ENCODE measurements around the gene NDUFA9.

NDUFA9 gene

GRCh38 chr12:4648501-4649357 is at the start of gene NDUFA9, which contains the start of gene AKAP3:
Gene NDUFA9 (plus strand): TSS chr12:4649114. CDS start chr12:4649127, 13 bp downstream.
Gene AKAP3 (minus strand): TSS chr12:4649051. CDS start chr12:4638196, 10,855 bp downstream.
- peak; percentile 66 for DNase-seq (ENCODE audit: low read depth)

- no peak for DNase-seq (ENCODE audit: low read depth)
Measured at GRCh38 chr12:4603421-4603820, 45.5 kb upstream of the NDUFA9 start.

DNA sequence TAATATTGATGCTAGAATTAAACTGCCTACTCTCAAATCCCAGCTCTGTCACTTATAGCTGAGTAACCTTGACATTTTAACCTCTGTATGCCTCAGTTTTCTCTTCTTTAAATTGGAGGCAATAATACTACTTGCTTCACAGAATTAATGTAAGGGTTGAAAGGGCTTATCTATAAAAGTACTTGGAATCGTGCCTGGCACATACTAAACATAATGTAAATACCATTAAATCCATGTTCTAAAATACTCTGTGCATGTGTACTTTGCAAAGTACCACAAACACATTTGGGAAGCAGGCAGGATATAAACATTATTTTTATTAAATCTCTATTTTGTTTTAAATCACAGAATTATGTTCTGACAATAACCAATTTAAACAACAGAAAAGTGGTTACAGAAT is 45.0 kb upstream of the NDUFA9 start:
- no peak for DNase-seq (ENCODE audit: low read depth)

GRCh38 chr12:4604684-4605193 is 44.2 kb upstream of the NDUFA9 start:
- DNase-seq (ENCODE audit: low read depth), result peak; percentile 61

GRCh38 chr12:4607056-4607455 is 41.9 kb upstream of the NDUFA9 start:
- DNase-seq (ENCODE audit: low read depth), result no peak

DNA sequence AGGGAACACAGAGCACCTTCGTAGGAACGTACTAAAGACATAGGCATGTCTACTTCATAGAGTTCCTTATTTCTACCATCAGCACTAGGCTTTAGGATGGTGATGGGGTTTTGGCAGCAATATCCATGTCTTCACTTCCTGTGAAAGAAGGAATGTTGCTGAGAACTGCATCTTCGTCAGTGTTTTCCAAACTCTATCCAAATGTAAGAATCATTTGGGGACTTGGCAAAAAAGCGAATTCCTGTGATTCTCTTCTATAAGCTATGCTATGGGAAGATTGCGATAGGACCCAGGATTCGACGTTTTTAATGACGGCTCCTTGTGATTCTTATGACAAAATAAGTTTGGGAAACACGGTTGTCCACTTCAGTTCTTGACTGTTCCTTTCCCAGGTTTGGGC is 39.8 kb upstream of the NDUFA9 start:
- no peak for DNase-seq (ENCODE audit: low read depth)

GRCh38 chr12:4610481-4610880 is 38.4 kb upstream of the NDUFA9 start:
- no peak for DNase-seq (ENCODE audit: low read depth)

GRCh38 chr12:4615667-4616066 is 33.2 kb upstream of the NDUFA9 start:
- DNase-seq (ENCODE audit: low read depth), result no peak

DNA sequence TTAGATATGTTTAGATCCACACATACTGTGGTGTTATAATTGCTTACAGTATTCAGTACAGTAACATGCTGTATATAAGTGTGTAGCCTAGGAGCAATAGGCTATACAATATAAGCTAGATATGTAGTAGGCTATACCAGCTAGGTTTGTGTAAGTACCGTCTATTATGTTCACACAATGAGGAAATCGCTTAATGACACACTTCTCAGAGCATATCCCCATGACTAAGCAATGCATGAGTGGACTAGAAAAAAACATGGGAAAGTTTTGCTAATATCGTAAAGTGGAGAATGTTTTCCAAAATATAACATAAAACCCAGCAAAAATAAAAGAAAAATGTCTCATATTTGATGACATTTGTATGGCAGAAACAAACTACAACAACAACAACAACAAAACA is 27.4 kb upstream of the NDUFA9 start:
- no peak for DNase-seq (ENCODE audit: low read depth)

DNA sequence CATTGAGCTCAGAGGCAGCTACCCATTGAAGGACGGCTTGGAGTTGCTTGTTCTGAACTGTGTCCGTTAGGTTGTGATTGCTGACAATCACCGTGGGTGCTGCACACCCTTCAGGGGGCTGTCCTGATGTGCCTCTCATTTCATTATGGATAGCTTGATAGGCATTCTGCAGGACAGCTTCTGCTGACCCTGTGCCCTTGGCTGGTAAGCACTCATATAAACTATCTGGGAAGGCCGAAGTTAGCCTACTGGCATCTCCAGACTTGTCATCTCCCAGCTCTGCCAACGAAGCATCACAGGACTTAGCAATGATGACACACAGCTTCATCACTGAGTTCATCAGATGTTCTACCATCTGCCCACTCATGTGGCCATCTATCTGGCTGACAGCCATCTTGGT is 22.4 kb upstream of the NDUFA9 start:
- no peak for DNase-seq (ENCODE audit: low read depth)

GRCh38 chr12:4628406-4628805 is 20.5 kb upstream of the NDUFA9 start:
- no peak for DNase-seq (ENCODE audit: low read depth)

GRCh38 chr12:4630262-4630661 is 18.7 kb upstream of the NDUFA9 start:
- no peak for DNase-seq (ENCODE audit: low read depth)

DNA sequence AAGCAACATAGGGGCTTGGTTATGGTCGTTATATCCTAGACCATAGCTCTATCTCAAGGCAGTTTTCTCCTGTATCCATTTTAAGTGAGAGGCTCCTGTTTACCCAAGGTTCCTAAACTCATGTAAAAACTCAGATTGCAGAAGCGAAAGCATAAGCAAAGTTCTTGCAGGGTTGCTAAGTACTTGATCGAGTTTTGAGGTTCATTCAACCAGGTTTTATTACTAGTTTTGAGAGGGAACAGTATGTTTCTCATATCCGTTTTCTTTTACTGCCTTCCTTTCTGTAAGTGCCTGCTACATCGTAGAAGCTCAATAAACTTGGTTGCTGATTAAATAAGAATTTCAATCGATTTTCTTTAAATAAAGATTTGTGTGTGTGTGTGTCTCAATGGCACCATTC is 5.2 kb upstream of the NDUFA9 start:
- no peak for DNase-seq (ENCODE audit: low read depth)

GRCh38 chr12:4645023-4645422 is 3.9 kb upstream of the NDUFA9 start:
- no peak for DNase-seq (ENCODE audit: low read depth)

- no peak for DNase-seq (ENCODE audit: low read depth)
Measured at GRCh38 chr12:4648104-4648500, 812 bp upstream of the NDUFA9 start.

- no peak for DNase-seq (ENCODE audit: low read depth)
Measured at GRCh38 chr12:4649358-4649661, 396 bp downstream of the NDUFA9 start.

GRCh38 chr12:4653257-4653656 is 4.3 kb downstream of the NDUFA9 start:
- no peak for DNase-seq (ENCODE audit: low read depth)

DNA sequence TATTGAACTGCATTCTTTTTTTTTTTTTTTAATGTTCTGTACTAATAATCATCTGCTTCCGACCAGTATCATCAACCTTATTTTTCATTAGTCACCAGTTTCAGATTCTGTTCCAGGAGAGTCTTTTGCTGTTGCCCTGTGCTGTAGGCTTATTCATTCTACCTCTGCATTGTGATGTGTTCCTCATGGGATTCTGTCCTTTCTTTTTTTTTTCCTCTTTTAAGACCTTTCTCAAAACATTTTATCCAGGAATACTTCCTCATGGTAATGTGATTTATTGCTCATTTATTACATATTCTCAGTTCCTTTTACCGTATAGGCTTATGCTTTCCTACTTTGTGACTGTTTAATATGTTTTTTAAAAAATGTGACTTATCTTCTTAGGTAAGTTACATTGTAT is 4.8 kb downstream of the NDUFA9 start:
- no peak for DNase-seq (ENCODE audit: low read depth)

DNA sequence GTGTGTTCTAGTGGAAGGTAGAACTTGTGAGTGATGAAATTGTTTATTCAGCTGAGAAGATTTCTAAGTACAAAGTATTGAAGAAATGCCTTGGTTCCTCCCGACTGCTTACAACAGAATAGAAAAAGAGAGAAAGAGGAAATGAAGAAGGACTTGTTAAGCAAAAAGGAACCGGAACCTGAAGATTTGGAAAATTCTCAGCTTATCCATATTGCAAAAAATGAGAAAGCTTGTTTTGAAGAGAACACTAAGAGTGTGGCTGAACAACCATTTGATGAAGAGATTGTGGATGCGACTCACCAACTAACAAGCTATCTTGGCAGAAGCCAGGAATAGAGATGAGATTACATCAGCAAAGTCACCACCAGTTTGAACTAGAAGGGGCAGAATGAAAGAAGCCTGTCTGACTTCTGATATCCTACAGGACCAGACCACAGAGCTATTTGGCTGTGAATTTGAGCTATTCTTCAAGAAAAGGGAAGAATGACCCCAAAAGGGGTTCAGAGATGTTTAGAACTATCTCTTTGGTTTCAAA is 15.1 kb downstream of the NDUFA9 start:
- DNase-seq (ENCODE audit: low read depth), result no peak

GRCh38 chr12:4665236-4665635 is 16.3 kb downstream of the NDUFA9 start:
- DNase-seq (ENCODE audit: low read depth), result no peak

DNA sequence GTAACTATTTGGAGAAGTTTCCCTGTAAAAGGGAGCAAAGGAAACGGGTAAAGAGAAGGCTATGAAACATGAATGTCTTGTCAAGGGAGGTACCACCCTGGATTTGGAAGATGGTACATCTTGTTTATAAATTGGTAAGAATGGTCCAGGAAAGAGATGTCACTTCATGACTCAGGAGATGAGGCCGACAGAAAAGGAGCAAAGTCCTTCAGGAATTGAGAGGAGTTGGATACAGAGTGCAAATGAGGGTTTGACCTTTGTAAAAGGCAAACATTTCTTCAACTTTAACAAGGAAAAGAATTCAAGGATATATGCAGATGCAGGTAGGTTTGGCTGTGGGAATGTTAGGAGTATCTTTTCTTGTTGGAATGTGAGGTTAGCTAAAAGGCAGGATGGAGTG is 30.8 kb downstream of the NDUFA9 start:
- DNase-seq (ENCODE audit: low read depth), result no peak

GRCh38 chr12:4681732-4682131 is 32.8 kb downstream of the NDUFA9 start:
- DNase-seq (ENCODE audit: low read depth), result no peak

- no peak for DNase-seq (ENCODE audit: low read depth)
Measured at GRCh38 chr12:4685317-4685716, 36.4 kb downstream of the NDUFA9 start.

DNA sequence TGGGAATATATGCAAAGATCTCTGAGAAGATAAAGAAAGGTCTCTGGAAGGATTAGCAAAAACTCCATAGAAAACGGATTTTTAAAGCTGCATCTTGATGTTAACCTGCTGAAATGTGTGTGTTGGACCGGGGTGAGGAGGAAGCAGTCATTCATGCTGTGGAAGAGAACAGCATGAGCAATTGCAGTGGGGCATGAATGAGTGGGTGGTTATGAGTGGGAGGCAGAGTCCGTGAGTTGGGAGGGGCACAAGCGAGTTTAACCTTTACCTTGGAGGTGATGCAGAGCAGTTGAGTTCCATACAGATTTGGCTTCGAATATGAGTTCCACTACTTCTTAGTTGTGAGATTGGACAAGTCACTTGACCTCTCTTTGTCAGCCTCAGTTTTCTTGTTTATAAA is 41.8 kb downstream of the NDUFA9 start:
- DNase-seq (ENCODE audit: low read depth), result no peak
